Left ventricle myocardium inferior (tissue), 1 donor: ENCODE results near the gene CDK14. TPM values are rescaled to one million over a fixed set of nuclear protein-coding genes. Genes with fewer than 3 reads are reported as not detected.

Experiments used
- DNase-seq: peaks from one replicate; pipeline ENCODE4 v3.0.0-alpha.2; 2020
- H3K27ac ChIP-seq: fragments of 200-600 bp; replicated peaks from 2 replicates; pipeline ENCODE4 v1.8.0; 2021
- H3K27me3 ChIP-seq: fragments of 200-600 bp; 2 replicates; pipeline ENCODE4 v1.8.0; 2021; ENCODE audit warnings: low read depth
- H3K36me3 ChIP-seq: fragments of 200-600 bp; 2 replicates; pipeline ENCODE4 v1.8.0; 2021
- H3K4me1 ChIP-seq: fragments of 200-600 bp; 2 replicates; pipeline ENCODE4 v1.8.0; 2021
- H3K4me3 ChIP-seq: fragments of 200-600 bp; 2 replicates; pipeline ENCODE4 v1.8.0; 2021; ENCODE audit warnings: mild to moderate bottlenecking, moderate library complexity
- H3K9me3 ChIP-seq: fragments of 200-600 bp; replicated peaks from 2 replicates; pipeline ENCODE4 v1.8.0; 2021
- intact Hi-C: fragments of 100-400 bp; cut with micrococcal nuclease; formaldehyde crosslinking; loops from one replicate; pipeline ENCODE4 v1.11.0; 2022
- total RNA-seq: library from RNA; stranded (reverse); fragmentation: NEBNext Ultra II Directional; extraction: Animal tissue kit (Norgen Biotek cat#: 25700); gene quantifications from one replicate; pipeline ENCODE4 v1.2.1, GENCODE V29; 2021
- TF ChIP-seq, protein P1 (sequence below): fragments of 200-600 bp; IDR thresholded peaks from 2 replicates; pipeline ENCODE4 v1.8.0; 2021; ENCODE audit warnings: antibody characterized with exemption, mild to moderate bottlenecking, borderline replicate concordance
- donor health status: DM: no; HTN: yes; CAD: no; lungs with severe emphysema.

Gene CDK14
- total RNA-seq, 1 donor from 2014 or later = 18.7 TPM

DNA sequence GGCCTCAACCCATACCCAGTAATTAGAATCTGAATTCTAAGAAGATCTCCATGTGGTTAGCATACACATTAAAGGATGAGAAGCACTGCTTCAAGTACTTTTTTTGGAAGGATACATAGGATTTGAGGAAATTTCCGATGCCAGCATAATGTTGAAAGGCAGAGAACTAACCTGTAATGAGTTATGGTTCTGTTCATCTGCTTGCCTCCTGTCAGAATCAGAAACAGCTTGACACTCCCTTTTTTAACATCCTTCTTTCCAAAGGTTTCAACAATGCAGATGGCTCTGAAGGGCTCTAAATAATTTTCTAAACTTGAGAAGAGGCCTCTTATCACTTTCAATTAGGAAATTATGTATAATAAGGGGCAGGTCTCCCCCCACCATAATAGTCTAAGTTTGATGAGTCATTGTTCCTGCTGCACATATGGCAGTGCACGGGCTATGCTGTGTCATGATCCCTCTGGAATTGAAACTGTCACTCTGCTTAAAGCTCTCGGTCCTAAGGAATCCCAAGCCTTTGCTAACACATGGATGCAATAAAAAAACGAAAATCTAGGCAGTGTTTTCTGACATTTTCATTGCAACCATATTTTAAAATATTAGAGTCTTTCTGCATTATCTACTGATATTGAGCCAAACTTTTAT is 376.9 kb downstream of the CDK14 start:
- TF ChIP-seq, protein P1, sequence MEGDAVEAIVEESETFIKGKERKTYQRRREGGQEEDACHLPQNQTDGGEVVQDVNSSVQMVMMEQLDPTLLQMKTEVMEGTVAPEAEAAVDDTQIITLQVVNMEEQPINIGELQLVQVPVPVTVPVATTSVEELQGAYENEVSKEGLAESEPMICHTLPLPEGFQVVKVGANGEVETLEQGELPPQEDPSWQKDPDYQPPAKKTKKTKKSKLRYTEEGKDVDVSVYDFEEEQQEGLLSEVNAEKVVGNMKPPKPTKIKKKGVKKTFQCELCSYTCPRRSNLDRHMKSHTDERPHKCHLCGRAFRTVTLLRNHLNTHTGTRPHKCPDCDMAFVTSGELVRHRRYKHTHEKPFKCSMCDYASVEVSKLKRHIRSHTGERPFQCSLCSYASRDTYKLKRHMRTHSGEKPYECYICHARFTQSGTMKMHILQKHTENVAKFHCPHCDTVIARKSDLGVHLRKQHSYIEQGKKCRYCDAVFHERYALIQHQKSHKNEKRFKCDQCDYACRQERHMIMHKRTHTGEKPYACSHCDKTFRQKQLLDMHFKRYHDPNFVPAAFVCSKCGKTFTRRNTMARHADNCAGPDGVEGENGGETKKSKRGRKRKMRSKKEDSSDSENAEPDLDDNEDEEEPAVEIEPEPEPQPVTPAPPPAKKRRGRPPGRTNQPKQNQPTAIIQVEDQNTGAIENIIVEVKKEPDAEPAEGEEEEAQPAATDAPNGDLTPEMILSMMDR = no peak
- DNase-seq = no peak
- no peaks in the 10 kb centered on the region for H3K36me3 ChIP-seq
- H3K4me3 ChIP-seq = no peak overlapping the region
- intact Hi-C loops = no loop called here
- H3K27ac ChIP-seq = no peak overlapping the region
- no peaks in the 10 kb centered on the region for H3K27me3 ChIP-seq
- peaks cover 13% of the 10 kb centered on the region for H3K9me3 ChIP-seq
- H3K4me1 ChIP-seq = no peaks in the 10 kb centered on the region

GRCh38 chr7:90977056-90977455 is 380.9 kb downstream of the CDK14 start:
- no peak for DNase-seq
- intact Hi-C loops = no loop called here
- no peaks in the 10 kb centered on the region for H3K36me3 ChIP-seq
- H3K9me3 ChIP-seq = peaks cover 14% of the 10 kb centered on the region
- no peak overlapping the region for H3K4me3 ChIP-seq
- no peaks in the 10 kb centered on the region for H3K27me3 ChIP-seq
- H3K27ac ChIP-seq = no peak overlapping the region
- TF ChIP-seq, protein P1 = no peak
- no peaks in the 10 kb centered on the region for H3K4me1 ChIP-seq

DNA sequence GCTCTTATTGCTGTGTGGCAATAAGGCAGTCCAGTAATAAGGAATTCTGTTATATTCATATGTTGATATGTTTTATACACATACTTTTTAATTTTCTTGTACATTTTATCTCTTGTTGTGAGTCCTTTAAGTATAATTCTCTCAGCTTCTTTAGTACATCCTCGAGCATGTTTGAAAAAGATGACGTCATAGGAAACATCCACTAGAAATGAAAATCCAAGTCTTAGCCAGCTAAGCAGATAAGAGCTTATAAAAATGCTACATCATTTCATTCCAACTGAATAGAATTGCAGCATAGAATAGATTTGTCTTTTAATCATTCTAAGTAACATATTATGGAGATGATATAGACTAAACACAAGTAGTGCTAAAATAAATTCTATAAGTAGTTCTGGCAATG is 384.4 kb downstream of the CDK14 start:
- Histone ChIP-seq H3K4me1 (no peaks in the 10 kb centered on the region), H3K4me3 (no peak overlapping the region), H3K27ac (no peak overlapping the region), H3K9me3 (peaks cover 11% of the 10 kb centered on the region), H3K27me3 (no peaks in the 10 kb centered on the region), H3K36me3 (peaks cover 12% of the 10 kb centered on the region)
- no peak for DNase-seq
- TF ChIP-seq, protein P1 = no peak
- intact Hi-C loops = no loop called here

DNA sequence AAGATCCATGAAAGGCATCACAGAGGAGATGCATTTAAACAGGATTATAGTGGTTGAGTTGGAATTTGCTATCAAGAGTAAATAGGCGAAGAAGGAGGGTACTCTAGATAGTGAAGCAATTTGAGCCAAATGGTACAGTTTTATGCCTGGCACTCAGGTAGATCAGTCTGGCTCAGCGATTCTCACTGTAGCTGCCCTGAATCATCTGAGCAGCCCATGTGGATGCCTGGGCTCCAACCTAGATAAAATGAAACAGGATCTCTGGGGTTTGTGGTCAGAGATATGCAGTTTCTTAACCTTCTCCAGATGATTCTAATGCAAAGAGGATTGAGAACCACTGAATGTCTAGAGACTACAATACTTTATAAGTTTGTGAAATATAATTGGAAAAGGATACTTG is 386.1 kb downstream of the CDK14 start:
- intact Hi-C loops = no loop called here
- no peak overlapping the region for H3K4me3 ChIP-seq
- TF ChIP-seq, protein P1 = no peak
- DNase-seq = no peak
- H3K9me3 ChIP-seq = peaks cover 11% of the 10 kb centered on the region
- H3K27me3 ChIP-seq = no peaks in the 10 kb centered on the region
- H3K4me1 ChIP-seq = peaks cover 4% of the 10 kb centered on the region
- H3K36me3 ChIP-seq = peaks cover 12% of the 10 kb centered on the region
- H3K27ac ChIP-seq = no peak overlapping the region

DNA sequence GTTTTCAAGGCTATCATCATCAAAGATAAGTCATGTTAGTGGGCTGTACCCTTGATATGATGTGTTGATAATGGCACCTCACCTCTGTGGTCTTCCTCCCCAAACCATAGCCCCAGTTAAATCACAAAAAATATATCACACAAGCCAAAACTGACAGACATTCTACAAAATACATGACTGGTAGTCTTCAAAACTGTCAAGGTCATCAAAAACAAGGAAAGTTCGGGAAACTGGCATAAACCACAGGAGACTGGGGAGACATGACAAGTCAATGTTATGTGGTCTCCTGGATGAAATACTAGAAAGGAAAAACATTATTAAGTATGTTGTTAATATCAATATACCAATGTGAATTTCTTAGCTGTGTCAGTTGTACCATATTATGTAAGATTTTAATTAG is 388.6 kb downstream of the CDK14 start:
- intact Hi-C loops = no loop called here
- H3K4me1 ChIP-seq = peaks cover 16% of the 10 kb centered on the region
- peaks cover 11% of the 10 kb centered on the region for H3K9me3 ChIP-seq
- peaks cover 12% of the 10 kb centered on the region for H3K36me3 ChIP-seq
- H3K27me3 ChIP-seq = no peaks in the 10 kb centered on the region
- H3K4me3 ChIP-seq = no peak overlapping the region
- TF ChIP-seq, protein P1 = no peak
- no peak for DNase-seq
- no peak overlapping the region for H3K27ac ChIP-seq
